Activated CD4-positive, alpha-beta T cell treated with anti-CD3 and anti-CD28 coated beads, Interleukin-2, Interleukin-6, amounts not matched to agents 100 ng/mL and 50 ng/mL, durations not matched to agents 16 hours and 8 hours (primary cell): ENCODE results near the gene CDK16.
"Not testable (repeated sequence)": the region's sequence is repeated elsewhere in the genome, so short reads cannot be mapped to it uniquely, and the experiment has no call there.

Source experiments
- DNase-seq: peaks from one replicate; pipeline ENCODE4 v3.0.0-alpha.2; 2020

Gene CDK16

DNA sequence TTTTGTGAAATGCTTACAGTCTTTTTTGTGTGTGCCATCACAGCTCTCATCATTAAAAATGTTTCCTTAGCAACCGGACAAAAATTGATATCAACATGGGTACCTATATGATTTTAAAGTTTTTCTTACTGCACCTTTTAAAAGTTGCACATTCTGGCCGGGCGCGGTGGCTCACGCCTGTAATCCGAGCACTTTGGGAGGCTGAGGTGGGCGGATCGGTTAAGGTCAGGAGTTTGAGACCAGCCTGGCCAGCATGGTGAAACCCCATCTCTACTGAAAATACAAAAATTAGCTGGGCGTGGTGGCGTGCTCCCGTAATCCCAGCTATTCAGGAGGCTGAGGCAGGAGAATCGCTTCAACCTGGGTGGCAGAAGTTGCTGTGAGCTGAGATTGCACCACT lies 39.1 kb downstream of the CDK16 start:
- not testable (repeated sequence) for DNase-seq

GRCh38 chrX:47264483-47265173 lies 46.1 kb downstream of the CDK16 start:
- peak; percentile 46 for DNase-seq

- DNase-seq: no peak
Observed at GRCh38 chrX:47266643-47267042, 48.2 kb downstream of the CDK16 start.

- no peak for DNase-seq
Observed at GRCh38 chrX:47272013-47272408, 53.5 kb downstream of the CDK16 start.

DNA sequence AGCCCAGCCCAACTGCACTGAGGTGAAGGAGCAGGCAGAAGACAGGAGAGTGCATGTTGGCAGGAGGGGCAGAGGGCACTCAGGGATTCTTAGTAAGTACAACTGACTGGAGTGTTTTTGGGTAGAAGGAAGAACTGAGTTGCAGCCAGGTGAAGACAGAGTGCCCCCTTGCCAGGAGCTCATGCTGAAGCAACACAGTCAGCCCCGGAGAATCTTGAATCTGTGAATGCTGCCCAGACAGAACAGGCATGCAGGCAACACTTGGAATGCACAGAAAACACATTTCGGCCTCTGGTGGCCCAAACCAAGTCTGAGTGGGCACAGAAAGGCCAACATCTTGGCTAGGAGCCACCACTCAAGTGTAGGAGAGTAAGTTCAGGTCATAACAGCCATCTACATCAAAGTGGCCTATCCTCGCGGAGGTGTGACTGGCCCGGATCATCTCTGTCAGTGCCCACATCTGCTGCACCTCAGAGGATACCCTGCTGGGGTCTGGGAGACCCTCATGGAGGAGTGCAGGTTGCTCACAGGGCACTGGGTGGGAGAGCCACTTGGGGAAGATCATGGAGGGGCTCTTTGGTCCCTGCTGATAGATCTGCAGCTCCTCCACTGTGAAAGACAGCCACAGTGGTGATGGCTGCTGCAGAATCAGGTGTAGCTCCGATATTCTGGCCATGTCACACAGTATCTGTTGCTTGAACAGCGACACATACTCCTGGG lies 54.7 kb downstream of the CDK16 start:
- DNase-seq: no peak

- DNase-seq: no peak
Observed at GRCh38 chrX:47278691-47279090, 60.2 kb downstream of the CDK16 start.
